Germinal center (tissue), 1 donor: ENCODE results near the gene STUM.
"Not testable (repeated sequence)": the region's sequence is repeated elsewhere in the genome, so short reads cannot be mapped to it uniquely, and the experiment has no call there.

Experiments used
- DNase-seq: peaks from one replicate; pipeline ENCODE4 v3.0.0; 2012; ENCODE audit warnings: mixed read lengths, low spot score

STUM gene

DNA sequence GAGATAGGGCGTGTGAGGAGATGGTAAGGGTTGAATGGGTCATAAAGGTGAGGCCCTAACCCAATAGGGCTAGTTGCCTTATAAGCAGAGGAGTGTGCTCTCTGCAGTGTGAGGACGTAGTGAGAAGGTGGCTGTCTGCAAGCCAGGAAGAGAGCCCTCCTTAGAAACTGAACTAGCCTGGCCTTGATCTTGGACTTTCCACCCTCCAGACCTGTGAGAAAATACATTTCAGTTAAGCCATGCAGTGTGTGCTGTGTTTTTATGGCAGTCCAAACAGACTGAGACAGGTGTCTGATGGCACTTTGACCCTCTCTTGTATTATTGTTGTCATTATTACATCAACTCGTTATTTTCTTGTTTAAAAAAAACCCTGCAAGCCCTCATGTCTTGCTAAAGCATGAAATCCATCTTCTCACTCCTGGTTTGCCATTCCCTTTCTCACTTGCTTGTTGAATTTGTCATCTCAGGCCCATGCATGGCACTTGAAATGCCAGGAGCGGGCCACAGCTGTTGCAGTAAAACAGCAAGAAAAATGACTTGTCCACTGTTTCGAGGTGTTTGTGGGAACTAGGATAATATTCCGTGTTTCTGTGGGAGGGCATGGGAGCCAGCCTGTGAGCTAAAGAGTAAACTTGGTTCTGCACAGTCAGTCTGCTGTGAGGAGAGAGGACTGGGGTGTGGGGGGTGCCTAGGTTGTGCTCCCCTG lies 78.6 kb downstream of the STUM start:
- no peak for DNase-seq

DNA sequence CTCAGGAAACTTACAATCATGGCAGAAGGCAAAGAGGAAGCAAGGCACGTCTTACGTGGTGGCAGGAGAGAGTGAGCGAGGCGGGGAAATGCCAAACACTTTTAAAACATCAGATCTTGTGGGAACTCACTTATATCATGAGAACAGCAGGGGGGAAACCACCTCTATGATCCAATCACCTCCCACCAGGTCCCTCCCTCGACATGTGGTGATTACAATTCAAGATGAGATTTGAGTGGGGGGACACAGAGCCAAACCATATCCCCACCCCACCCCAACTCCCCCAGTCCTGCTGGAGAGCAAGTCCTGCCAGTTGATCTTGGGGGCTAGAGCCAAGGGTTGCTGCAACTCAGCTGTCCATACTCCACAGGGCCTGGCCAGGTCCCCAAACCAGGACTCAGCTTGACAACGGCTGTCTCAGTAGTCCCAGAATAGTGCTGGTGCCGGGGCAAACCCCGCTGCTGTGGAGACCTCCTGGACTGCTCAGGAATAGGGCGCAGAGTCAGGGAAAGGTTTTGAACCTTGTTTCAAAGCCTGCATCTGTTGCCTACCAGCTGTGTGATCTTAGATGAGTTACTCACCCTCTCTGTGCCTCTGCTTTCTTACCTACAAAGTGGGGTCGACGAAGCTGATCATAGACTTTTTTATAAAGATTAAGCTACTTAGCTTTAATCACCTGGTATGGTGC lies 79.5 kb downstream of the STUM start:
- DNase-seq = no peak

DNA sequence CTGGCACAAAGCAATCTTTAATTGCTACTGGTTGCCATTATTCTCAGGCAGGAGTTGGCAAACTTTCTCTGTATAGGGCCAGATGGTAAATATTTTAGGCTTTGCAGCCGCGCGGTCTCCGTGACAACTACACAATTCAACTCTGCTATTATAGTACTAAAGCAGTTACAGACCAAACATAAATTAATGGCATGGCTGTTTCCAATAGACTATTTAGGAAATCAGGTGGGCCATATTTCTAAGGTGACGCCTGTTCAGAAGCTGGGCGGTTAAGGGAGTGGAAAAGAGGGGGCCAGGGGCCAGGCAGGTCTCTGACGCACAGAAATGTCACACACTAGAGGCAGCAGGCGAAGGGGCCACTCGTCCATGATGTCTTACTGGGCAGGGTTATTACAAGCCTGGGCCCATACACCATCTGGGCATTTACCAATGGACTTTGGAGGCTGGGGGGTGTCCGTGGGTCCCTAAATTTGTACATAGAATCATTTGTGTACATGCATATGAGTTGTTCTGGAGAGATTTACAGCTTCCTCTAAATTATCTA lies 80.1 kb downstream of the STUM start:
- no peak for DNase-seq

DNA sequence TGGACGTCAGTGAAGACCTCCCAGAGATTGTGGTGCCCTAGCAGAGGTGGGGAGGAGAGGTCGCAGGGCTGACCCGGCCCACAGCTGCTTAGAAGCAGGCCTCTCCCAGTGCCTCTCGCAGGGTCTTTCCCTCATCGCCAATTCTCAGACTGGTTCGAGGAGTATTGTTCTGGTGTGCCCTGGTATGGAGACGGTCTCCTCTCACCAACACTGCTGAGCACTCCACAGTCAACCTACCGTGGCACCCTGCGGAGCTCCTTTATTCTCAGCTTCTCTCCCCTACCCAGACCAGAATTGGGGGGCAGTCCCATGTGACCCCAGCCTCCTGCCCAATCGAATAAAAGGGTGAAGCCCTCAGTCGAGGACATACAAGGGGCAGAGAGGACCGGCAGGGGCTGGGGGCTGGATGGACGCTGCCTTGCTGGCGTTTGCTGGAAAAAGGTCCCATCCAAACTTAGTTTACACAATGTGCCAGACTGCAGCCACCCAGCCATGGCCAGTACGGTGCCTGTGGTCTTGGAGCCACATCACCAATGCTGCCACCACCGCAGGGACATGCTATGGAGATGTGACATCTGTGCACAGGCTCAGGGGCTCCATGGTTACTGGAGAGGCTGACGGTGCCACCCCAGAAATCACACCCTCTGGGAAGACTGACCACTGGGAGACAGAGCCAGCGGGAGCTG lies 80.8 kb downstream of the STUM start:
- DNase-seq = no peak

GRCh38 chr1:226629896-226630550 lies 81.5 kb downstream of the STUM start:
- no peak for DNase-seq

DNA sequence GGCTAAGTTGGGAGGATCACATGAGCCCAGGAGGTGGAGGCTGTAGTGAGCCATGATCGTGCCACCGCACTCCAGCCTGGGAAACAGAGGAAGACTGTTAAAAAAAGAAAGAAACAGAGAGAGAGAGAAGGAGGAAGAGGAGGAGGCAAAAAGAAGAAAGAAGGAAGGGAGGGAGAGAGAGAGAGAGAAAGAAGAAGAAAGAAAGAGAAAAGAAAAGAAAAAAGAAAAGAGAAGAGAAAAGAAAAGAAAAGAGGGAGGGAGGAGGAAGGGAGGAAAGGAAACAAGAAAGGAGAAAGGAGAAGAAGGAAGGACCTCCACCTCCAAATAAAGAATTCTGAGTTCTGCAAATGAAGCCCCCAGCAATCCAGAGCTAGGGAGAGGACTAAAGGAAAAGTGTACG lies 82.0 kb downstream of the STUM start:
- no peak for DNase-seq

GRCh38 chr1:226631229-226632000 lies 82.9 kb downstream of the STUM start:
- DNase-seq = no peak

DNA sequence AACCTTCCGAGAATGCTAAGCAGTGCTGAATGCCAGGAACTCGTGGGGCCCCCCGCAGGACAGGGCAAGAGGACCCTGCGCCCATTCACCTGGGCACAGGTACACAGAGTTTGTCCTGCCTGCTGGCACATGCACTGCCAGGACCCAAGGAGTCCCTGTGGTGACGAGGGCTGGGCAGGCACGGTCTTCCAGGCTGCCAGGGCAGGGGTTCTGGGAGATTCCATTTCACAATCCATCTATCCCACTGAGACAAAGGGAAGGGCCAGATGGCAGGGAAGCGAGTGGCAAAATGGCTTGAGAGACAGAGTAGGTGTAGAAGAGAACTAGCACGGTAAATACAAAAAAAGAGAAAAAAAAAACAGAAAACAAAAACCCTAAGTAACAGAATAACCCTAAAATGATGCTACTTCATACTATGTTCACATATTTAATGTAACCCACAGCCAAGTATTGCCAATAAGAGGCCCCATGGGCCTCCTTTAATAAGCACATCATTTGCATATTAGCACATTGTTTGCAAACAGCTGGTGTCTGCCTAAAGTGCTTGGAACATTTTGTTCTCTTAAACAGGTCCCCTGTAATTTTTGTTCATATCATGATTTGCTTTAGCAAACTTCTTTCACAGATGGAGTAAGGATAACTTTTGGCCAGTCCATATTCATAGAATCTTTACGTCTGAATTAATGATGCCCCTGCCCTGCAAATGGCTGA lies 83.8 kb downstream of the STUM start:
- peak; percentile 64 for DNase-seq

DNA sequence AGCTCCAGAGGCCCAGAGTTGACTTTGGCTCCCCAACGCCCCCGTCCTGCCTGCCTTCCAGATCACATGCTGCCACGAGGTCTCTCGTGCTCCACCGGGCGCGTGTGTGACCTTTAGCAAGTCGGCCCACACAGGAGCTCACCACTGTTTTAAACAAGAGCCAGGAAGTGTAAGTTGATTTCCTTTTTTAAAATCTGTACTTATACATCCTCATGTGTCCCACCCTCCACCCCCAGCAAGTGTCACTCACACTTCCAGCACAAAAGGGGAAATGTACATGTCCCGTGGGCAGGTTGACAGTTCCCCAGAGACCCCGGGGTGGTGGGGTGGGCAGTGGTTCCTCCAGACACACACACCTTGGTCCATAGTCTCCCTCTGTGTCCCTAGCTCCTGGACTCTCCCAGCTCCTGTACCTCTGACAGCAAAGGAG lies 84.4 kb downstream of the STUM start:
- peak; percentile 74 for DNase-seq

- DNase-seq = no peak
Observed at GRCh38 chr1:226633541-226634165, 85.1 kb downstream of the STUM start.

- DNase-seq = peak; percentile 73
Observed at GRCh38 chr1:226634166-226634588, 85.6 kb downstream of the STUM start.

- no peak for DNase-seq
Observed at GRCh38 chr1:226634611-226635246, 86.2 kb downstream of the STUM start.

DNA sequence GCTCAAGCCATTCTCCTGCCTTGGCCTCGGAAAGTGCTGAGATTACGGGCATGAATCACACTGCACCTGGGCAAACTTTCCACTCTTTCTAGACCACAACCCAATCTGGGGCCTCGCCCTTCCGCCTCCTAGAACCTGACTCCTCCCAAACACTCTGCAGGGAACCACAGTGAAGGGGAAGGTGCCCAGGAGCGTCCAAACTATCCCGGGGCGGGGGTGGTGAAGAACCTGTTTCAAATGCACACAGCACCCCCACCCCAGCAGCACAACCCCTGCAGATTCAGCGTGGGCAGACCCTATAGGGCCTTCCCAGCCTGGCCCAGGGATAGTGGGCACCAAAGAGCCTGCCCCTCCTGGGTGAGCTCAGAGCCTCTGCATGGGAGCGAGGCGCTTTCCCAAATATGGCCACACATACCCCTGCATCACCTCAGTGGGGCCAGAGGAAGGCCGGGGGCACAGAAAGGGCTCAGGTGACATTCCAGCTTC lies 86.9 kb downstream of the STUM start:
- no peak for DNase-seq

GRCh38 chr1:226636847-226637096 lies 88.2 kb downstream of the STUM start:
- DNase-seq = no peak

GRCh38 chr1:226637147-226637935 lies 88.8 kb downstream of the STUM start:
- no peak for DNase-seq

DNA sequence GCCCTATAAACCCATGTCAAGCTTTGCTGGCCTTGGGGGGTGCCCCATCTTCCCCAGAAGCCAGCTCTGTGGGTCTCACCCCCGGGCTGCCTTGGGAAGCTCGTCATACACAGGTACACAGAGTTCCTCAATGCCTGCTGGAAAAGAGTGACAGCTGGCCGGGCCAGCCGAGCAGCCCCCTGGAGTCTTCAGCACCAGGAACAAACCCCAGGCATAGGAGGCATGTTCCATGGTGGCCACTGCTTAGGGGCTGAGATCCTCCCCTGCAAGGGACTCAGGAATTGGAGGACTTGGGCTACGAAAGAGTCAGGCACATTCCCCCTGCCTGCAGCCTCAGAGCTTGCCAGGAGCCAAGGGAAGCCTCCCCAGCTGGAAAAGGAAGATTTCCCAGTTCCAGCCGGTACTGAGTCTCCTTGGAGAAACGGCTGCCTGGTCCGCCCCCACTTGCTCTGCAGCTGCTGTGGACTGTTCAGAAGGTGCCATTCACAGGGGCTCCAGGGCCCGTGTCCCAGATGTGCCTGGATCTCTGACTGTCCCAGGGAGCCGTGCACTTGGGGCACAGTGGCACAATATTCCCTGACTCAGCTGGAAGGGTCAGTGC lies 89.5 kb downstream of the STUM start:
- no peak for DNase-seq

DNA sequence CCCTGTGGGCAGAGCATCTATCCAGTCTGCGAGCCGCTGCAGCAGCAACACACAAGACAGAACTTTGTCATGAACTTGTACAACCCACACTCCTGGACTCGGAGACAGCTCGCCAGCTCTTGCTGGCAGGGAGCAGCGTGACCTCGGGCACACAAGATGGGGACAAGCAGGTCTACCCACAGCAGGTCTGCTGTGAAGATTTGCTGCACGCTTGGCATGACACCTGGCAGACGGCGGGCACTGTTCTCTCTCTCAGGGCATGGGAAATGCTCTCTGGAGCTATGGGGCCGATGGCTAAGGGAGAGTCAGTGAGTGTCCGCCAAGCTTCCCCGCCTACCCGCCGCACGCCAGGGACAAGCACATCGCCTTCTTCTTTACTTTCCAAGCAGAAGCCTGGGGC lies 90.0 kb downstream of the STUM start:
- DNase-seq = no peak

- DNase-seq = not testable (repeated sequence)
Observed at GRCh38 chr1:226639206-226639605, 90.6 kb downstream of the STUM start.

- no peak for DNase-seq
Observed at GRCh38 chr1:226639631-226640061, 91.1 kb downstream of the STUM start.
